A549 (cell line): ENCODE results near the gene COL12A1. TPM values are rescaled to one million over a fixed set of nuclear protein-coding genes. Genes with fewer than 3 reads are reported as not detected.

Experiments
- ATAC-seq, 2 experiments: fragments of 200-7000 bp in 1 of 2; fragments of >200 bp in 1 of 2; cut with Nextera tagmentation in 1 of 2; cut with Tn5 transposase in 1 of 2; 3 replicates each; pipeline versions ENCODE4 v1.8.0 to v1.9.1; 2018 to 2020; ENCODE audit warnings: mild to moderate bottlenecking in 1 of 2, moderate library complexity in 1 of 2
- CTCF ChIA-PET: fragments of 300-600 bp; sonication (Branson Sonifier 250); formaldehyde crosslinking; extraction: SDS; loops from one replicate; lab custom pipeline; 2021; ENCODE audit warnings: antibody characterized with exemption, inconsistent platforms; lab: Yijun Ruan, JAX
- POLR2A ChIA-PET: fragments of 350-600 bp; formaldehyde crosslinking; extraction: SDS; loops from one replicate; lab custom pipeline; 2021; ENCODE audit warnings: antibody characterized with exemption, inconsistent platforms; lab: Yijun Ruan, JAX
- DNase-seq, 2 experiments: peaks; one replicate each; pipeline versions ENCODE4 v3.0.0 to v3.0.0-alpha.2; 2011 to 2016; ENCODE audit warnings: low read depth in 1 of 2, low spot score in 1 of 2
- FAIRE-seq: peaks from 2 replicates; lab custom pipeline; 2011; peaks lifted over from hg19 to GRCh38; lab: Jason Lieb, UNC
- H3K27ac ChIP-seq, 2 experiments: fragments of >200 bp; sonication (Bioruptor Twin); formaldehyde crosslinking; 3 replicates each; pipeline ENCODE4 v1.5.1; 2016 to 2017
- H3K4me1 ChIP-seq: fragments of >200 bp; sonication (Bioruptor Twin); formaldehyde crosslinking; 3 replicates; pipeline ENCODE4 v1.6.1; 2016
- H3K4me2 ChIP-seq: fragments of >200 bp; sonication (Bioruptor Twin); formaldehyde crosslinking; 3 replicates; pipeline ENCODE4 v1.6.1; 2016
- H3K4me3 ChIP-seq: fragments of >200 bp; sonication (Bioruptor Twin); formaldehyde crosslinking; 3 replicates; pipeline ENCODE4 v1.5.1; 2016
- H3K9me3 ChIP-seq: fragments of >200 bp; sonication (Bioruptor Twin); formaldehyde crosslinking; 3 replicates; pipeline ENCODE4 v1.6.1; 2016
- BHLHE40 ChIP-seq: IDR thresholded peaks from 2 replicates; pipeline ENCODE4 v1.6.1; 2012; ENCODE audit warnings: low read depth, low read length, inconsistent platforms
- CEBPB ChIP-seq, 2 experiments: fragments of >200 bp in 1 of 2; sonication (Bioruptor Twin) in 1 of 2; formaldehyde crosslinking in 1 of 2; IDR thresholded peaks; 2 replicates each; pipeline ENCODE4 v1.6.1; 2012 to 2016
- CHD2 ChIP-seq: fragments of 150-350 bp; IDR thresholded peaks from 2 replicates; pipeline ENCODE4 v1.6.1; 2014; ENCODE audit warnings: low read length; ENCODE audit not compliant: partially characterized antibody
- CHD4 ChIP-seq: fragments of 200-600 bp; sonication (generic); IDR thresholded peaks from 2 replicates; pipeline ENCODE4 v1.6.1; 2016; ENCODE audit warnings: antibody characterized with exemption, mild to moderate bottlenecking, borderline replicate concordance
- E2F6 ChIP-seq: IDR thresholded peaks from 2 replicates; pipeline ENCODE4 v1.6.1; 2012; ENCODE audit warnings: low read depth, borderline replicate concordance
- EHF ChIP-seq: fragments of 250-450 bp; sonication (Bioruptor Pico); IDR thresholded peaks from 2 replicates; pipeline ENCODE4 v1.5.0; 2020; ENCODE audit warnings: mild to moderate bottlenecking
- EHMT2 ChIP-seq: fragments of 200-600 bp; sonication (generic); IDR thresholded peaks from 2 replicates; pipeline ENCODE4 v1.6.1; 2016; ENCODE audit warnings: antibody characterized with exemption, low read depth, mild to moderate bottlenecking, moderate library complexity
- FOSB ChIP-seq: fragments of 250-450 bp; sonication (Bioruptor Pico); IDR thresholded peaks from 2 replicates; pipeline ENCODE4 v1.5.0; 2020; ENCODE audit warnings: mild to moderate bottlenecking, moderate library complexity
- HDAC2 ChIP-seq: fragments of 200-600 bp; sonication (generic); IDR thresholded peaks from 2 replicates; pipeline ENCODE4 v1.6.1; 2016
- HOXA7 ChIP-seq: fragments of 250-450 bp; sonication (Bioruptor Pico); IDR thresholded peaks from 2 replicates; pipeline ENCODE4 v1.5.0; 2020; ENCODE audit warnings: mild to moderate bottlenecking, moderate library complexity
- HOXB5 ChIP-seq: fragments of 250-450 bp; sonication (Bioruptor Pico); IDR thresholded peaks from 2 replicates; pipeline ENCODE4 v1.5.0; 2020; ENCODE audit warnings: mild to moderate bottlenecking, moderate library complexity
- KDM5A ChIP-seq: fragments of 200-600 bp; sonication (generic); IDR thresholded peaks from 2 replicates; pipeline ENCODE4 v1.6.1; 2016; ENCODE audit warnings: antibody characterized with exemption, mild to moderate bottlenecking
- NFE2L2 ChIP-seq: fragments of 150-350 bp; conservative IDR thresholded peaks from 2 replicates; pipeline ENCODE4 v1.6.1; 2014; ENCODE audit warnings: low read length
- NR3C1 ChIP-seq: fragments of >200 bp; sonication (Bioruptor Twin); formaldehyde crosslinking; IDR thresholded peaks from 3 replicates; pipeline ENCODE4 v1.6.1; 2017
- PBX3 ChIP-seq: IDR thresholded peaks from 2 replicates; pipeline ENCODE4 v1.6.1; 2012
- RAD21 ChIP-seq, 2 experiments: fragments of >200 bp in 1 of 2; sonication (Bioruptor Twin) in 1 of 2; formaldehyde crosslinking in 1 of 2; IDR thresholded peaks in 1 of 2; conservative IDR thresholded peaks in 1 of 2; 2 replicates in 1 of 2; 3 replicates in 1 of 2; pipeline ENCODE4 v1.6.1; 2012 to 2018; ENCODE audit warnings: inconsistent platforms in 1 of 2
- REST ChIP-seq: fragments of 200-600 bp; sonication (generic); IDR thresholded peaks from 2 replicates; pipeline ENCODE4 v1.6.1; 2016; ENCODE audit warnings: antibody characterized with exemption, mild to moderate bottlenecking, moderate library complexity
- RFX5 ChIP-seq: fragments of 450-650 bp; IDR thresholded peaks from 2 replicates; pipeline ENCODE4 v1.7.1; 2014; ENCODE audit warnings: antibody characterized with exemption, mild to moderate bottlenecking, moderate library complexity
- SREBF2 ChIP-seq: fragments of 450-650 bp; IDR thresholded peaks from 2 replicates; pipeline ENCODE4 v1.6.1; 2014; ENCODE audit warnings: mild to moderate bottlenecking, moderate library complexity
- TFCP2L1 ChIP-seq: fragments of 250-450 bp; sonication (Bioruptor Pico); IDR thresholded peaks from 2 replicates; pipeline ENCODE4 v1.5.0; 2021; ENCODE audit warnings: mild to moderate bottlenecking
- ZC3H11A ChIP-seq: fragments of 450-650 bp; IDR thresholded peaks from 2 replicates; pipeline ENCODE4 v1.6.1; 2014; ENCODE audit warnings: antibody characterized with exemption, mild to moderate bottlenecking
- ZSCAN20 ChIP-seq: fragments of 250-450 bp; sonication (Bioruptor Pico); IDR thresholded peaks from 2 replicates; pipeline ENCODE4 v1.8.0; 2022; ENCODE audit warnings: mild to moderate bottlenecking, moderate library complexity
- WGBS: methylation state at CpG from one replicate; pipeline ENCODE4 v1.1.6; 2017; ENCODE audit errors: missing lambda C conversion rate; 5-methylcytosine and 5-hydroxymethylcytosine counted together
- polyA plus RNA-seq, 4 experiments: library from polyadenylated mRNA; depleted of rRNA in 3 of 4; stranded (reverse); fragments of >200 nt; fragmentation: RNase III in 1 of 4; extraction: RNeasy Plus Mini Kit Qiagen cat#74134 plus additional on column Dnase treatment in 1 of 4; gene quantifications; 2 replicates in 3 of 4; 3 replicates in 1 of 4; pipeline ENCODE4 v1.2.3, GENCODE V29; 2011 to 2017
- TF ChIP-seq, protein P1 (sequence below): fragments of 450-650 bp; IDR thresholded peaks from 2 replicates; pipeline ENCODE4 v1.6.1; 2014; ENCODE audit warnings: antibody characterized with exemption

Gene COL12A1
- polyA plus RNA-seq, 2 of the 4 experiments (the other 2 are of a cell fraction), result 6.3 to 11.2 TPM

- no peak for ATAC-seq
Measured at GRCh38 chr6:75089921-75090320, 115.9 kb downstream of the COL12A1 start.

GRCh38 chr6:75089151-75089897 lies 116.5 kb downstream of the COL12A1 start:
- no peaks in the 10 kb centered on the region for H3K4me1 ChIP-seq
- no peaks in the 10 kb centered on the region for H3K9me3 ChIP-seq
- no peak for FAIRE-seq
- WGBS, result 88% methylated on average over 2 of the region's 2 CpGs
- ChIA-PET CTCF (no interaction called here), POLR2A (no interaction called here)
- no peak for DNase-seq
- TF ChIP-seq BHLHE40, result no peak
- no peak for TF ChIP-seq FOSB (CRISPR knock-in tag)
- TF ChIP-seq CHD4, result no peak
- no peak for TF ChIP-seq HOXA7 (CRISPR knock-in tag)
- no peak for TF ChIP-seq TFCP2L1 (CRISPR knock-in tag)
- TF ChIP-seq REST, result no peak
- no peak for TF ChIP-seq CEBPB (IDR thresholded peaks at IDR 0.05)
- no peak for TF ChIP-seq E2F6
- no peak for TF ChIP-seq SREBF2
- H3K4me3 ChIP-seq, result no peak overlapping the region
- no peak overlapping the region for H3K4me2 ChIP-seq
- H3K27ac ChIP-seq, result no peak overlapping the region
- ATAC-seq, result no peak

More at GRCh38 chr6:75089921-75090320, 115.9 kb downstream of the COL12A1 start:
- Histone ChIP-seq H3K9me3 (no peaks in the 10 kb centered on the region), H3K4me1 (no peaks in the 10 kb centered on the region), H3K4me2 (no peak overlapping the region), H3K4me3 (no peak overlapping the region), H3K27ac (no peak overlapping the region)
- DNase-seq, result no peak
- CTCF ChIA-PET, result no interaction called here
- no peak for TF ChIP-seq ZSCAN20 (CRISPR knock-in tag)
- no peak for TF ChIP-seq EHF (CRISPR knock-in tag)
- no peak for TF ChIP-seq ZC3H11A
- TF ChIP-seq CHD2, result no peak
- TF ChIP-seq FOSB (CRISPR knock-in tag), result no peak
- TF ChIP-seq BHLHE40, result no peak
- no peak for TF ChIP-seq RFX5
- TF ChIP-seq CHD4, result no peak
- no peak for TF ChIP-seq RAD21 (conservative IDR thresholded peaks at IDR 0.05 in 1 of 2, IDR thresholded peaks at IDR 0.05 in 1 of 2)
- no peak for TF ChIP-seq PBX3
- no peak for TF ChIP-seq NR3C1
- POLR2A ChIA-PET, result no interaction called here
- no peak for FAIRE-seq
- WGBS, result 17% methylated on average over 1 of the region's 8 CpGs

- DNase-seq (no peak), ATAC-seq (no peak), FAIRE-seq (no peak)
- Histone ChIP-seq H3K4me3 (no peak overlapping the region), H3K4me2 (no peak overlapping the region), H3K9me3 (no peaks in the 10 kb centered on the region), H3K4me1 (no peaks in the 10 kb centered on the region), H3K27ac (no peak overlapping the region)
- POLR2A ChIA-PET, result no interaction called here
- WGBS, result 75% methylated on average over 13 of the region's 13 CpGs
- CTCF ChIA-PET, result no interaction called here
- TF ChIP-seq EHMT2, result no peak
- no peak for TF ChIP-seq EHF (CRISPR knock-in tag)
- TF ChIP-seq HDAC2, result no peak
- TF ChIP-seq REST, result no peak
- no peak for TF ChIP-seq NFE2L2
- TF ChIP-seq, protein P1, sequence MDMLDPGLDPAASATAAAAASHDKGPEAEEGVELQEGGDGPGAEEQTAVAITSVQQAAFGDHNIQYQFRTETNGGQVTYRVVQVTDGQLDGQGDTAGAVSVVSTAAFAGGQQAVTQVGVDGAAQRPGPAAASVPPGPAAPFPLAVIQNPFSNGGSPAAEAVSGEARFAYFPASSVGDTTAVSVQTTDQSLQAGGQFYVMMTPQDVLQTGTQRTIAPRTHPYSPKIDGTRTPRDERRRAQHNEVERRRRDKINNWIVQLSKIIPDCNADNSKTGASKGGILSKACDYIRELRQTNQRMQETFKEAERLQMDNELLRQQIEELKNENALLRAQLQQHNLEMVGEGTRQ, result no peak
- TF ChIP-seq TFCP2L1 (CRISPR knock-in tag), result no peak
- no peak for TF ChIP-seq FOSB (CRISPR knock-in tag)
- no peak for TF ChIP-seq KDM5A
- TF ChIP-seq HOXB5, result no peak
- no peak for TF ChIP-seq NR3C1
- TF ChIP-seq HOXA7 (CRISPR knock-in tag), result no peak
Measured at GRCh38 chr6:75085931-75086635, 119.8 kb downstream of the COL12A1 start.
